GM19395 (cell line): ENCODE measurements around the gene LOXL3.

ENCODE experiments used
- ATAC-seq: cut with Tn5 transposase; IDR thresholded peaks from one replicate; pipeline ENCODE4 v1.9.1; 2021; ENCODE audit warnings: mild to moderate bottlenecking, moderate library complexity; ENCODE audit not compliant: unreplicated experiment

LOXL3 gene

GRCh38 chr2:74512744-74513604 lies 40.8 kb downstream of the LOXL3 start:
- ATAC-seq, result no peak

- ATAC-seq, result no peak
Observed at GRCh38 chr2:74511104-74511989, 42.4 kb downstream of the LOXL3 start.

- ATAC-seq, result no peak
Observed at GRCh38 chr2:74510272-74510671, 43.5 kb downstream of the LOXL3 start.

GRCh38 chr2:74507926-74508520 lies 45.7 kb downstream of the LOXL3 start:
- peak; percentile 23 for ATAC-seq

GRCh38 chr2:74507145-74507925 lies 46.4 kb downstream of the LOXL3 start, which contains the start of gene PCGF1:
Gene PCGF1, minus strand, starts transcription at chr2:74507695. Its CDS starts 27 bp downstream, at chr2:74507668.
- ATAC-seq, result peak; percentile 88

- ATAC-seq, result no peak
Observed at GRCh38 chr2:74505448-74506246, 48.1 kb downstream of the LOXL3 start.

- ATAC-seq, result no peak
Observed at GRCh38 chr2:74504591-74504990, 49.2 kb downstream of the LOXL3 start.

GRCh38 chr2:74503506-74504475 lies 50.0 kb downstream of the LOXL3 start:
- ATAC-seq, result no peak

GRCh38 chr2:74502720-74503505 lies 50.8 kb downstream of the LOXL3 start:
- peak; percentile 40 for ATAC-seq

GRCh38 chr2:74502147-74502719 lies 51.5 kb downstream of the LOXL3 start:
- ATAC-seq, result no peak

GRCh38 chr2:74501335-74502071 lies 52.2 kb downstream of the LOXL3 start:
- ATAC-seq, result no peak

- no peak for ATAC-seq
Observed at GRCh38 chr2:74500578-74500946, 53.2 kb downstream of the LOXL3 start.

- ATAC-seq, result no peak
Observed at GRCh38 chr2:74499940-74500577, 53.7 kb downstream of the LOXL3 start.

- ATAC-seq, result no peak
Observed at GRCh38 chr2:74499267-74499939, 54.3 kb downstream of the LOXL3 start, which contains the start of gene LBX2. Gene LBX2, minus strand, starts transcription at chr2:74499603. Its CDS starts 66 bp downstream, at chr2:74499537.

- no peak for ATAC-seq
Observed at GRCh38 chr2:74498500-74499266, 55.1 kb downstream of the LOXL3 start.
